CD14-positive monocyte (primary cell): Measurements from ENCODE around the gene GPATCH4. TPM values are rescaled to one million over a fixed set of nuclear protein-coding genes. Genes with fewer than 3 reads are reported as not detected.
"Not testable (repeated sequence)": the region's sequence is repeated elsewhere in the genome, so short reads cannot be mapped to it uniquely, and the experiment has no call there.

Experiments used
- DNase-seq, 3 donors: peaks; one replicate each; pipeline ENCODE4 v3.0.0-alpha.2; 2011 to 2022
- H2AFZ ChIP-seq: 2 replicates; pipeline ENCODE4 v1.6.0; 2012; ENCODE audit warnings: mild to moderate bottlenecking, low read depth, low read length, inconsistent platforms; ENCODE audit not compliant: insufficient read depth, poor library complexity, severe bottlenecking
- H3K27ac ChIP-seq, 2 donors: 1 replicate in 1 of 2; 2 replicates in 1 of 2; pipeline ENCODE4 v1.5.1; 2012 to 2013; ENCODE audit warnings: low read length in 2 of 2, control low read depth in 1 of 2, inconsistent platforms in 1 of 2, low read depth in 1 of 2, mild to moderate bottlenecking in 1 of 2
- H3K27me3 ChIP-seq, 2 donors: one replicate each; pipeline versions ENCODE4 v1.6.0 to v1.6.1; 2011 to 2013; ENCODE audit warnings: low read length in 2 of 2; ENCODE audit not compliant: control insufficient read depth in 2 of 2, insufficient read depth in 2 of 2
- H3K36me3 ChIP-seq, 2 donors: replicated peaks in 1 of 2; 1 replicate in 1 of 2; 2 replicates in 1 of 2; pipeline versions ENCODE4 v1.5.1 to v1.6.1; 2012 to 2013; ENCODE audit warnings: low read length in 2 of 2, control low read depth in 1 of 2, inconsistent platforms in 1 of 2, mild to moderate bottlenecking in 1 of 2; ENCODE audit not compliant: insufficient read depth in 2 of 2, control insufficient read depth in 1 of 2
- H3K4me1 ChIP-seq, 2 donors: 1 replicate in 1 of 2; 2 replicates in 1 of 2; pipeline versions ENCODE4 v1.5.1 to v1.6.1; 2012 to 2013; ENCODE audit warnings: low read length in 2 of 2, control low read depth in 1 of 2, inconsistent platforms in 1 of 2, mild to moderate bottlenecking in 1 of 2, moderate library complexity in 1 of 2; ENCODE audit not compliant: insufficient read depth in 2 of 2, control insufficient read depth in 1 of 2
- H3K4me2 ChIP-seq: replicated peaks from 2 replicates; pipeline ENCODE3; 2012; ENCODE audit warnings: low read length, moderate library complexity, mild to moderate bottlenecking; ENCODE audit not compliant: poor library complexity, severe bottlenecking; ENCODE audit errors: extremely low read depth
- H3K4me3 ChIP-seq, 3 experiments: fragments of 200-600 bp in 1 of 3; sonication (generic) in 1 of 3; replicated peaks in 1 of 3; 1 replicate in 2 of 3; 2 replicates in 1 of 3; pipeline ENCODE4 v1.5.1; 2011 to 2013; ENCODE audit warnings: low read length in 3 of 3, mild to moderate bottlenecking in 3 of 3, control low read depth in 2 of 3, low read depth in 2 of 3, inconsistent platforms in 1 of 3, moderate library complexity in 1 of 3
- H3K79me2 ChIP-seq: 2 replicates; pipeline ENCODE4 v1.6.0; 2012; ENCODE audit warnings: mild to moderate bottlenecking, control low read depth, inconsistent platforms, low read length, moderate library complexity; ENCODE audit not compliant: insufficient read depth
- H3K9ac ChIP-seq: 2 replicates; pipeline ENCODE4 v1.6.0; 2017; ENCODE audit warnings: low read length, mild to moderate bottlenecking; ENCODE audit not compliant: insufficient read depth, poor library complexity, severe bottlenecking
- H3K9me3 ChIP-seq, 2 donors: replicated peaks in 1 of 2; 1 replicate in 1 of 2; 2 replicates in 1 of 2; pipeline versions ENCODE4 v1.5.1 to v1.6.1; 2012 to 2013; ENCODE audit warnings: low read length in 2 of 2, control low read depth in 1 of 2; ENCODE audit not compliant: control insufficient read depth in 1 of 2, insufficient read depth in 1 of 2
- H4K20me1 ChIP-seq: 2 replicates; pipeline ENCODE4 v1.6.0; 2012; ENCODE audit warnings: mild to moderate bottlenecking, low read length, control low read depth, moderate library complexity; ENCODE audit not compliant: insufficient read depth
- H3K27ac Mint-ChIP-seq, 7 donors: one replicate each; pipeline ENCODE4 v1.8.0; 2020; ENCODE audit warnings: mild to moderate bottlenecking in 7 of 7, mixed read lengths in 7 of 7, moderate library complexity in 6 of 7, inconsistent platforms in 2 of 7
- H3K27me3 Mint-ChIP-seq, 3 donors: one replicate each; pipeline ENCODE4 v1.8.0; 2021 to 2022; ENCODE audit warnings: low read depth in 3 of 3, mild to moderate bottlenecking in 3 of 3, mixed read lengths in 3 of 3, moderate library complexity in 3 of 3, inconsistent platforms in 1 of 3
- H3K36me3 Mint-ChIP-seq, 2 donors: one replicate each; pipeline ENCODE4 v1.8.0; 2020; ENCODE audit warnings: mixed read lengths in 2 of 2, inconsistent platforms in 1 of 2, mild to moderate bottlenecking in 1 of 2
- H3K4me1 Mint-ChIP-seq: one replicate; pipeline ENCODE4 v1.8.0; 2020; ENCODE audit warnings: mild to moderate bottlenecking, mixed read lengths
- H3K4me3 Mint-ChIP-seq, 2 donors: one replicate each; pipeline ENCODE4 v1.8.0; 2020; ENCODE audit warnings: mild to moderate bottlenecking in 2 of 2, mixed read lengths in 2 of 2, moderate library complexity in 1 of 2
- H3K9me3 Mint-ChIP-seq, 7 donors: one replicate each; pipeline ENCODE4 v1.8.0; 2020 to 2022; ENCODE audit warnings: mixed read lengths in 7 of 7, mild to moderate bottlenecking in 6 of 7, moderate library complexity in 6 of 7, inconsistent platforms in 2 of 7
- WGBS: methylation state at CpG from one replicate; pipeline ENCODE4 v1.1.5; 2013; ENCODE audit warnings: missing lambda C conversion rate; ENCODE audit not compliant: insufficient coverage; 5-methylcytosine and 5-hydroxymethylcytosine counted together
- intact Hi-C, 2 donors: fragments of 100-400 bp; cut with micrococcal nuclease; formaldehyde crosslinking; loops; one replicate each; pipeline versions ENCODE4 v1.15.0 to v1.15.1; 2023
- polyA plus RNA-seq, 3 donors: library from polyadenylated mRNA; depleted of rRNA in 1 of 3; unstranded in 2 of 3; stranded (reverse) in 1 of 3; fragments of 300-500 nt in 2 of 3; fragments of >200 nt in 1 of 3; fragmentation: Illumina TruSeq in 2 of 3; gene quantifications; 1 replicate in 2 of 3; 2 replicates in 1 of 3; pipeline ENCODE4 v1.2.3, GENCODE V29; 2012 to 2021
- TF ChIP-seq, protein P1 (sequence below): fragments of 200-600 bp; IDR thresholded peaks from one replicate; pipeline ENCODE4 v1.8.0; 2022; ENCODE audit warnings: antibody characterized with exemption, mild to moderate bottlenecking

The GPATCH4 gene
- polyA plus RNA-seq, 3 donors = 2.6 to 5.3 (median 4.9) TPM

DNA sequence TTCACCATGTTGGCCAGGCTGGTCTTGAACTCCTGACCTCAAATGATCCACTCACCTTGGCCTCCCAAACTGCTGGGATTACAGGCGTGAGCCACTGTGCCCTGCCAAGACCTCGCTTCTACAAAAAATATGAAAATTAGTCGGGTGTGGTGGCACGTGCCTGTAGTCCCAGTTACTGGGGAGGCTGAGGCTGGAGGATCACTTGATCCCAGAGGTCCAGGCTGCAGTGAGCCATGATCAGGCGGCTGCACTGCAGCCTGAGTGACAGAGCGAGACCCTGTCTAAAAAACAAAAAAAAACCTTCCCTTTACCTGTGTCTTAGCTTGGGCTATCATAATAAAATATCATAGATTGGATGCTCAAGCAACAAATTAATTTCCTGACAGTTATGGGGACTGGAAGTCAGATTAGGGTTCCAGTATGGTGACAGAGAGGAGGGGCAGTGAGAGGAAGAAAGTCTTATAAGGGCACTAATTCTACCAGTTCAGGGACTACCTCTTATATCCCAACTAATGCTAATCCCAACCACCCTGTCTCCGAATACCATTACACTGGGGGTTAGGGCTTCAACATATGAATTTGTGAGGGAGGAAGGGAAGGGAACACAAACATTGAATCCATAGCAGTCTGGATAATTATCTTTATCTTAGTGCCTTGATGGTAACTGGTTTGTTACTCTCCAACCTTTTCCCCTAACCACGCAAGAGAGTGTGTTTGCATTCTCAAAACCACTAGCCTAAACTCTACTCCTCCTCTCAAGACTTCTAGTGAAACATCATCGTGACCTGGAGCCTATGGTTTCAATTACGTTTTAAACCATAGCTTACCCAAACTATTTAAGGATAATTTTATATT is 10.7 kb downstream of the GPATCH4 start:
- peaks cover 11 to 23% of the 10 kb centered on the region in 2 donors for H3K36me3 ChIP-seq
- H3K79me2 ChIP-seq = peaks cover 9% of the 10 kb centered on the region
- peak overlapping the region in 1 of 2 donors; percentile 84 for H3K27ac ChIP-seq
- no peaks in the 10 kb centered on the region for H3K27me3 ChIP-seq
- H3K9ac ChIP-seq = no peak overlapping the region
- H3K27ac Mint-ChIP-seq = peak overlapping the region in 1 of 7 donors; percentile 92
- peak overlapping the region in 1 of 2 donors; percentile 82 for H3K4me3 Mint-ChIP-seq
- TF ChIP-seq, protein P1, sequence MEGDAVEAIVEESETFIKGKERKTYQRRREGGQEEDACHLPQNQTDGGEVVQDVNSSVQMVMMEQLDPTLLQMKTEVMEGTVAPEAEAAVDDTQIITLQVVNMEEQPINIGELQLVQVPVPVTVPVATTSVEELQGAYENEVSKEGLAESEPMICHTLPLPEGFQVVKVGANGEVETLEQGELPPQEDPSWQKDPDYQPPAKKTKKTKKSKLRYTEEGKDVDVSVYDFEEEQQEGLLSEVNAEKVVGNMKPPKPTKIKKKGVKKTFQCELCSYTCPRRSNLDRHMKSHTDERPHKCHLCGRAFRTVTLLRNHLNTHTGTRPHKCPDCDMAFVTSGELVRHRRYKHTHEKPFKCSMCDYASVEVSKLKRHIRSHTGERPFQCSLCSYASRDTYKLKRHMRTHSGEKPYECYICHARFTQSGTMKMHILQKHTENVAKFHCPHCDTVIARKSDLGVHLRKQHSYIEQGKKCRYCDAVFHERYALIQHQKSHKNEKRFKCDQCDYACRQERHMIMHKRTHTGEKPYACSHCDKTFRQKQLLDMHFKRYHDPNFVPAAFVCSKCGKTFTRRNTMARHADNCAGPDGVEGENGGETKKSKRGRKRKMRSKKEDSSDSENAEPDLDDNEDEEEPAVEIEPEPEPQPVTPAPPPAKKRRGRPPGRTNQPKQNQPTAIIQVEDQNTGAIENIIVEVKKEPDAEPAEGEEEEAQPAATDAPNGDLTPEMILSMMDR = no peak
- peaks cover 0 to 2% (median 0%) of the 10 kb centered on the region in 3 donors for H3K27me3 Mint-ChIP-seq
- H3K9me3 Mint-ChIP-seq = no peaks in the 10 kb centered on the region
- peak overlapping the region; percentile 97 for H2AFZ ChIP-seq
- H4K20me1 ChIP-seq = no peaks in the 10 kb centered on the region
- DNase-seq = no peak
- intact Hi-C loops = loop anchor here in 1 of 2 donors (1.0 kb wide), 1 partner anchor 8 kb away; no protein-coding TSS in a partner anchor
- peaks cover 14 to 20% of the 10 kb centered on the region in 2 donors for H3K4me1 ChIP-seq
- H3K4me3 ChIP-seq = peak overlapping the region in 1 of 3 experiments; percentile 88
- H3K4me2 ChIP-seq = peak overlapping the region; percentile 95
- peaks cover 17% of the 10 kb centered on the region for H3K4me1 Mint-ChIP-seq
- no peaks in the 10 kb centered on the region for H3K9me3 ChIP-seq
- 95% methylated on average over 4 of the region's 10 CpGs for WGBS
- peaks cover 16 to 20% of the 10 kb centered on the region in 2 donors for H3K36me3 Mint-ChIP-seq

DNA sequence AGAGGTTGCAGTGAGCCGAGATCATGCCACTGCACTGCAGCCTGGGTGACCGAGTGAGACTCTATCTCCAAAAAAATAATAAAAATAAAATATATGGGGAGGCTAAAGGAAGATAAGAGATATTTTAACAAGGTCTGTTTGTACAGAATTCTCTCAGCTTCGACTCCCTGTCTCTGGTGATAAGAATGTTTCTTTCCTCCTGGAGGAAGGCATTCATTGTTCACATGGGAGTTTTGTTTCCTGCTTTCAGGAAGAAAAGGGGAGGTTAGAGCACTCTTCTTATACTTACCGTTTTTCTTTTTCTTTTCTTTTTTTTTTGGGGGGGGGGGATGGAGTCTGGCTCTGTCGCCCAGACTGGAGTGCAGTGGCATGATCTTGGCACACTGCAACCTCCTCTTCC is 11.7 kb downstream of the GPATCH4 start:
- Mint-ChIP-seq H3K27me3 (peaks cover 0 to 3% (median 0%) of the 10 kb centered on the region in 3 donors), H3K4me3 (no peak overlapping the region), H3K27ac (no peak overlapping the region), H3K36me3 (peaks cover 6 to 10% of the 10 kb centered on the region in 2 donors), H3K9me3 (no peaks in the 10 kb centered on the region), H3K4me1 (peaks cover 17% of the 10 kb centered on the region)
- Histone ChIP-seq H3K27me3 (no peaks in the 10 kb centered on the region), H3K27ac (no peak overlapping the region), H3K4me1 (peaks cover 14 to 20% of the 10 kb centered on the region in 2 donors), H3K79me2 (peaks cover 9% of the 10 kb centered on the region), H4K20me1 (no peaks in the 10 kb centered on the region), H2AFZ (no peak overlapping the region), H3K9ac (no peak overlapping the region), H3K9me3 (no peaks in the 10 kb centered on the region), H3K4me2 (no peak overlapping the region), H3K4me3 (no peak overlapping the region), H3K36me3 (peaks cover under 1 to 13% of the 10 kb centered on the region in 2 donors)
- intact Hi-C loops = no loop called here
- TF ChIP-seq, protein P1 = no peak
- DNase-seq = no peak
- no CpG with 5 or more reads among the region's 5 CpGs for WGBS

DNA sequence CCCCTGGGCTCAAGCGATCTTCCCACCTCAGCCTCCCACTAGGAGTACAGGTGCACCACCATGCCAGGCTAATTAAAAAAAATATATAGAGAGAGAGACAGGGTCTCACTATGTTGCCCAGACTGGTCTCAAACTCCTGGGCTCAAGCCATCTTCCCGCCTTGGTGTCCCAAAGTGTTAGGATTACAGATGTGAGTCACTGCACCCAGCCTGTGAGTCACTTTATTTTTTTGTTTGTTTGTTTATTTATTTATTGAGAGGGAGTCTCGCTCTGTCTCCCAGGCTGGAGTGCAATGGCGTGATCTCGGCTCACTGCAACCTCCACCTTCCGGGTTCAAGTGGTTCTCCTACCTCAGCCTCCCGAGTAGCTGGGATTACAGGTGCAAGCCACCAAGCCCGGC is 13.4 kb downstream of the GPATCH4 start:
- H3K27me3 ChIP-seq, H3K27ac Mint-ChIP-seq, H3K4me3 ChIP-seq, DNase-seq, H3K4me2 ChIP-seq, H3K36me3 ChIP-seq, H4K20me1 ChIP-seq, H3K9me3 ChIP-seq, H3K27me3 Mint-ChIP-seq, H3K36me3 Mint-ChIP-seq, H3K79me2 ChIP-seq, H3K9me3 Mint-ChIP-seq, H2AFZ ChIP-seq, H3K9ac ChIP-seq, H3K4me3 Mint-ChIP-seq, H3K27ac ChIP-seq: not testable (repeated sequence)
- intact Hi-C loops = loop anchor here in 1 of 2 donors (2.0 kb wide), 1 partner anchor 21 kb away; no protein-coding TSS in a partner anchor
- H3K4me1 ChIP-seq = peaks cover 18 to 24% of the 10 kb centered on the region in 2 donors
- peaks cover 28% of the 10 kb centered on the region for H3K4me1 Mint-ChIP-seq
- WGBS = 85% methylated on average over 5 of the region's 8 CpGs
